Measurements from ENCODE around the gene MRC1. TPM values are rescaled to one million over a fixed set of nuclear protein-coding genes. Genes with fewer than 3 reads are reported as not detected.

Gene MRC1
- total and polyA plus RNA-seq, 2 donors (not counting 3 experiments of a cell fraction or from before 2014, with no cell fraction given): 0.03 to 0.13 TPM

DNA sequence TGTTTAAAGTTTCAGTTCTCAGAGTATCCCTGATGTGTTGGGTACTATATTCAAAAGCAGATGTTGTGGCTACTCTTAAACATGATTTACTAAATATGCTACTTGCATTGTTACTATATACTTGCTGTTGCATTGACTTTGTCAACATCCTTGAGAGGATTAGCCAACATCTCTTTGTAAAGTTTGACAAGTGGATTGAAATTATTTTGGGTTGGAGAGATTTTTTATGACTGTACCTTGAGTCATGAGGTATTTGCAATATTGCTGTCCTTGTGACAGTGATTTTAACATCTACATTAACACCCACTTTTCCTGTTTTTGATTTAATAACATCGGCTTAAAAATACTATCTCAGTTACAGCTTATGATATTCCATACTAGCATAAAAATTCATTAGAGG lies 31.9 kb downstream of the MRC1 start:
- peaks cover 13% of the 10 kb centered on the region for H3K4me1 ChIP-seq (ENCODE audit: control insufficient read depth, extremely low read depth, insufficient read depth, low read length)
- ChIA-PET POLR2A (no interaction called here), CTCF (no interaction called here)
- H3K79me2 ChIP-seq (ENCODE audit: control insufficient read depth, insufficient read depth, low read length): no peaks in the 10 kb centered on the region
- no peak overlapping the region for H3K9ac ChIP-seq (replicated peaks; ENCODE audit: extremely low read depth, insufficient read depth, low read length)
- H3K9me3 ChIP-seq (replicated peaks; ENCODE audit: control insufficient read depth, insufficient read depth, low read length): no peaks in the 10 kb centered on the region
- dilution Hi-C loops (cut with MboI; ENCODE audit: extremely low pct_ligation_motif_present, low sequenced_read_pairs): no loop called here
- no peak for DNase-seq (ENCODE audit: low read depth, low spot score)
- BruUV-seq (replicated peaks): no TSS peak
- peak; percentile 18 for TF ChIP-seq FOS (IDR thresholded peaks at IDR 0.05; ENCODE audit: borderline replicate concordance, insufficient read depth, low read length)
- TF ChIP-seq, protein P1, sequence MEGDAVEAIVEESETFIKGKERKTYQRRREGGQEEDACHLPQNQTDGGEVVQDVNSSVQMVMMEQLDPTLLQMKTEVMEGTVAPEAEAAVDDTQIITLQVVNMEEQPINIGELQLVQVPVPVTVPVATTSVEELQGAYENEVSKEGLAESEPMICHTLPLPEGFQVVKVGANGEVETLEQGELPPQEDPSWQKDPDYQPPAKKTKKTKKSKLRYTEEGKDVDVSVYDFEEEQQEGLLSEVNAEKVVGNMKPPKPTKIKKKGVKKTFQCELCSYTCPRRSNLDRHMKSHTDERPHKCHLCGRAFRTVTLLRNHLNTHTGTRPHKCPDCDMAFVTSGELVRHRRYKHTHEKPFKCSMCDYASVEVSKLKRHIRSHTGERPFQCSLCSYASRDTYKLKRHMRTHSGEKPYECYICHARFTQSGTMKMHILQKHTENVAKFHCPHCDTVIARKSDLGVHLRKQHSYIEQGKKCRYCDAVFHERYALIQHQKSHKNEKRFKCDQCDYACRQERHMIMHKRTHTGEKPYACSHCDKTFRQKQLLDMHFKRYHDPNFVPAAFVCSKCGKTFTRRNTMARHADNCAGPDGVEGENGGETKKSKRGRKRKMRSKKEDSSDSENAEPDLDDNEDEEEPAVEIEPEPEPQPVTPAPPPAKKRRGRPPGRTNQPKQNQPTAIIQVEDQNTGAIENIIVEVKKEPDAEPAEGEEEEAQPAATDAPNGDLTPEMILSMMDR (IDR thresholded peaks at IDR 0.05; ENCODE audit: extremely low read depth in 1 of 2, insufficient read depth in 1 of 2, low read depth in 1 of 2, low read length in 2 of 2): no peak
- no peaks in the 10 kb centered on the region for H3K27me3 ChIP-seq (ENCODE audit: control insufficient read depth in 2 of 2, insufficient read depth in 2 of 2, low read length in 2 of 2)
- intact Hi-C loops (cut with micrococcal nuclease): no loop called here
- H3K36me3 ChIP-seq (ENCODE audit: control insufficient read depth in 2 of 2, extremely low read depth in 1 of 2, insufficient read depth in 2 of 2, low read length in 2 of 2): no peaks in the 10 kb centered on the region
- no peaks in the 10 kb centered on the region for H4K20me1 ChIP-seq (replicated peaks; ENCODE audit: control insufficient read depth, extremely low read depth, insufficient read depth, low read length)
- H3K4me3 ChIP-seq (replicated peaks in 1 of 3; ENCODE audit: insufficient read depth in 1 of 3, low read depth in 1 of 3, low read length in 3 of 3): no peak overlapping the region
- no peak for FAIRE-seq
- no peak overlapping the region for H3K27ac ChIP-seq (ENCODE audit: insufficient read depth, low read depth, low read length)
- no peak overlapping the region for H2AFZ ChIP-seq (ENCODE audit: low read depth, low read length)
- H3K9me1 ChIP-seq (replicated peaks; ENCODE audit: control insufficient read depth, extremely low read depth, insufficient read depth, low read length): no peaks in the 10 kb centered on the region
- no peak overlapping the region for H3K4me2 ChIP-seq (ENCODE audit: insufficient read depth, low read length)

DNA sequence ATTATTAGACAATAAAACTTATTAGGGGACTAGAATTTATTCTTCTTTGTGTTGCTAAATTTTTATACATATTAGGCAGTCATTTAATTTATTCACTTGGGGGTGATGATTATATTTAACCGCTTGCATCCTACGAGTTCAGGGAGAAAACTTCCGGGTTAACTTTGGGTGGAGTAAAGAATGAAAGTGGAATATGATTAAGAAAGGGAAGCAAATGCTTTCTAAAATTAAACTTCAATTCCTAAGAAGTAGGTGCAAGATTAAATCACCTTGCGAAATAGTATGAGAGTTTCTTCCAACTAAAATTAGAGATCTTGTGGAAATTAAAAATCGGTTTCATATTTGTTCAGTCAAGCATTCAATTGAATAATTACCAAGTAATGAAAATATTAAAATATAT lies 33.5 kb downstream of the MRC1 start:
- no peaks in the 10 kb centered on the region for H3K36me3 ChIP-seq (ENCODE audit: control insufficient read depth in 2 of 2, extremely low read depth in 1 of 2, insufficient read depth in 2 of 2, low read length in 2 of 2)
- ChIA-PET POLR2A (no interaction called here), CTCF (no interaction called here)
- no peak overlapping the region for H3K9ac ChIP-seq (replicated peaks; ENCODE audit: extremely low read depth, insufficient read depth, low read length)
- H3K27ac ChIP-seq (ENCODE audit: insufficient read depth, low read depth, low read length): no peak overlapping the region
- dilution Hi-C loops (cut with MboI; ENCODE audit: extremely low pct_ligation_motif_present, low sequenced_read_pairs) (no loop called here), intact Hi-C loops (cut with micrococcal nuclease) (no loop called here)
- H2AFZ ChIP-seq (ENCODE audit: low read depth, low read length): no peak overlapping the region
- BruUV-seq (replicated peaks): no TSS peak
- no peak overlapping the region for H3K4me2 ChIP-seq (ENCODE audit: insufficient read depth, low read length)
- peaks cover 6% of the 10 kb centered on the region for H3K4me1 ChIP-seq (ENCODE audit: control insufficient read depth, extremely low read depth, insufficient read depth, low read length)
- no peaks in the 10 kb centered on the region for H4K20me1 ChIP-seq (replicated peaks; ENCODE audit: control insufficient read depth, extremely low read depth, insufficient read depth, low read length)
- no peak for TF ChIP-seq POLR2AphosphoS5 (IDR thresholded peaks at IDR 0.05; ENCODE audit: insufficient read depth, low read depth, low read length)
- no peak for TF ChIP-seq GATA2 (IDR thresholded peaks at IDR 0.05; ENCODE audit: insufficient read depth, insufficient read length, low read depth, low read length)
- no peak for TF ChIP-seq EZH2 (IDR thresholded peaks at IDR 0.05; ENCODE audit: borderline replicate concordance, low read depth, low read length, severe bottlenecking)
- no peak for TF ChIP-seq FOS (IDR thresholded peaks at IDR 0.05; ENCODE audit: borderline replicate concordance, insufficient read depth, low read length)
- TF ChIP-seq, protein P2, sequence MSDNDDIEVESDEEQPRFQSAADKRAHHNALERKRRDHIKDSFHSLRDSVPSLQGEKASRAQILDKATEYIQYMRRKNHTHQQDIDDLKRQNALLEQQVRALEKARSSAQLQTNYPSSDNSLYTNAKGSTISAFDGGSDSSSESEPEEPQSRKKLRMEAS (IDR thresholded peaks at IDR 0.05; ENCODE audit: insufficient read depth, insufficient read length): no peak
- TF ChIP-seq POLR2A (IDR thresholded peaks at IDR 0.05; ENCODE audit: low read depth, low read length): no peak
- TF ChIP-seq, protein P1 (IDR thresholded peaks at IDR 0.05; ENCODE audit: extremely low read depth in 1 of 2, insufficient read depth in 1 of 2, low read depth in 1 of 2, low read length in 2 of 2): no peak
- no peak for TF ChIP-seq MYC (IDR thresholded peaks at IDR 0.05; ENCODE audit: low read depth, low read length)
- TF ChIP-seq JUN (IDR thresholded peaks at IDR 0.05; ENCODE audit: borderline replicate concordance, insufficient read depth, insufficient read length, low read depth): no peak
- H3K79me2 ChIP-seq (ENCODE audit: control insufficient read depth, insufficient read depth, low read length): no peaks in the 10 kb centered on the region
- H3K9me1 ChIP-seq (replicated peaks; ENCODE audit: control insufficient read depth, extremely low read depth, insufficient read depth, low read length): no peaks in the 10 kb centered on the region
- no peak for DNase-seq (ENCODE audit: low read depth, low spot score)
- no peaks in the 10 kb centered on the region for H3K27me3 ChIP-seq (ENCODE audit: control insufficient read depth in 2 of 2, insufficient read depth in 2 of 2, low read length in 2 of 2)
- FAIRE-seq: no peak
- no peaks in the 10 kb centered on the region for H3K9me3 ChIP-seq (replicated peaks; ENCODE audit: control insufficient read depth, insufficient read depth, low read length)
- no peak overlapping the region for H3K4me3 ChIP-seq (replicated peaks in 1 of 3; ENCODE audit: insufficient read depth in 1 of 3, low read depth in 1 of 3, low read length in 3 of 3)
